Fibroblast of skin of left biceps (primary cell): ENCODE measurements around the gene MYO5A.

Source experiments
- DNase-seq, 2 experiments: peaks; one replicate each; pipeline ENCODE4 v3.0.0-alpha.2; 2013; ENCODE audit warnings: low read depth in 2 of 2

MYO5A gene

DNA sequence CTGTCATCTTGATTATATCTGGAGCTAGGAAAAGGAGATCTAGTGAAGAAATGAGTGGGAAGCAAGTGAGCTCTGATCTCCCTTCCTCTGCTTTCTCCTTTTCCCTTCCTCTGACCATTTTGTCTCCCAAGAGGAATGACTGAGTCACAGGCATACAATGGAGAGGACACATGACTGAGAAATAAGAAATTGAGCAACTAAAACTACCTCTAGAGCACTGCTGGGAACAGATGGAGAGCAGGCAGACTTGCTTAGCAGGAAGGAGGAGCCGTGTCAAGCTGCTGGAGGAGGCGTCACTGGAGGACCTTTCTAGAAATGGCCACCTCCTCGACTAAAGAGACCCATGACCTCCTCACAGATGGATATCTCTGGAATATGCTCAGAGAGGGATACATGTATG, 166.2 kb downstream of the MYO5A start:
- DNase-seq = peak in 1 of 2 experiments; percentile 12

DNA sequence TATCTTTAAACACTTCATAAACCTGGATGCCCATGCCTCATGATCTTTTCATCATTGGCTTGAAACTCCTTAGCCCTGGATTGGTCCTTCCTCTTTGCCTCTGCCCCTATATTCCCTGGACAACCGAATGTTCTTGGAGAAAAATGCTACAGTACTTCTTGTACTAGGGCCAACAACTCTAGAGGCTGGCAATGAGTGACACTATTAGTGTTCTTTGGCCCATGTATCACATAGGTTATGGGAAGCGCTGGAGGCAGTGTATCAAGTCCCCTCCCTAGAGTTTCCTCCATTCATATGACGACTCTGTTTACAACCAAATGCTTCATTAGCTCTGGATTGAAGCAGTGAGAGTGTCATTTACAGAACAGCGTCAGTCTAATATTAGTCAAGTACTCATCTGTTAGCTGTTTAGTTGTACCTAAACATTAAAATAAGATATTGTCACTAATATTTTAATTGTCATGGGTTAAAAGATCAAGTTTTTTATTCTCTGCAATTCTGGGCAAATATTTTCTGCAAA, 166.6 kb downstream of the MYO5A start:
- DNase-seq = no peak

- no peak for DNase-seq
These were observed 167.2 kb downstream of the MYO5A start for GRCh38 chr15:52361494-52361893.

DNA sequence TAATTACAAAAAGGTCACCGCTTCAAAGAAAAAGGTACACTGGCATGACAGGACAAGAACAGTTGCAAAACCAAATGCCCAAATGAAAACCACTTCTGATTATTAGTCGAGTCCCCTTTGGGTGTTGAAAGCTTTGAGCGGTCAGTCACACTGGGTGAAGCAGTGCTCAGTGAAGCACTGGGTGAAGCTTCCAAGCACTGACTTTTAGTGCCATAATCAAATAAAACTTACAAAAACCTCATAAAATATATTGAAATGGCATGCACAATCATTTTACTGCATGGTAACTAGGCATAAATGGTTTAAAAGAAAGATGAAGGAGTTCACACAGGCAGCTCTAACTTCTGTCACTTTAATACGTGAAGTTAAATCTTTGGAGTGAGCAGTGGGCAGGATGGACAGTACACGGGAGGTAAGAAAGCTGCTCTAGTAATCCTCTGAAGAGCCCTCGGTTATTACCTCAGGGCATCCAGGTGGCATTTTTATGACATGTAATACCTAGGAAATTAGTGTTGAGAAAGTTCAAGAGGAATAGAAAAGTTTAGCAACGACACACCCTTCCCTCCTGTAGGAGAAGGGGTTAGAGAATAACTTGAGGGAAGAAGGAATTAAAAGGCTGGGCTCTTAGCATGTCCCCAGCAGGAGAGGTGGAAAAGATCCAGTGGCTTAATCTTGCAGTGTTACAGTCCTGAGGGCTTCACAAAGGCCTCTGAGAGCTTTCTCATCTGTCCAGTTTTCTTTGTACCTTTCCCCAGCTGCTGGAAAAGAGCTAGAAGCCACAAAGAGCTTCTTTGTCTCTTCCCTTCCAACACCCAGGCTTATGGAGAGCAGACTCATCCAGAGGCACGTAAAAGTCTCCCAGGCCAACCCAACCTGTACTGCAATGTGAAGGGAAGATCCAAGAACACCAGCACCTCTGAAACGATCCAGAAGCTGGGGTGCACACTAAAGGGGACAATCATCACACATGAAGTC, 168.2 kb downstream of the MYO5A start:
- no peak for DNase-seq

DNA sequence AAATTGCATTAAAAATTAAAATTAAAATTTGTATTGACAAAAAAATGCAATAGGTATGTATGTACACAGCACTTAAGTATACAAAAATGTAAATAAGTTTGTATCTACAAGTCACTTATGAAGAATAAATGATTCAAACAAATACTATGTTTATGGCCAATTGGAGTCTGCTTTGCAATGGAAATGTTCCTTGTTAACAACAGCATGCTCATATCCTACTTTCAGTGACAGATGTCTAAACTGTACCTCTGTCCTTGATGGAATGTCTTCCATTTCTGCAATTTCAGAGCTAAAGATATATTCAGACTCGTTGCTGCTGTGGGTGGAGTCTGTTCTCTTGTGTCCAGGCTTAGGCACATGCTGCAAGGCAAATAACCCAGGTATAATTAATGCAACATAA, 169.0 kb downstream of the MYO5A start:
- DNase-seq = no peak

GRCh38 chr15:52357949-52358348, 170.7 kb downstream of the MYO5A start:
- no peak for DNase-seq

- DNase-seq = no peak
These were observed 176.6 kb downstream of the MYO5A start for GRCh38 chr15:52352086-52352485.

DNA sequence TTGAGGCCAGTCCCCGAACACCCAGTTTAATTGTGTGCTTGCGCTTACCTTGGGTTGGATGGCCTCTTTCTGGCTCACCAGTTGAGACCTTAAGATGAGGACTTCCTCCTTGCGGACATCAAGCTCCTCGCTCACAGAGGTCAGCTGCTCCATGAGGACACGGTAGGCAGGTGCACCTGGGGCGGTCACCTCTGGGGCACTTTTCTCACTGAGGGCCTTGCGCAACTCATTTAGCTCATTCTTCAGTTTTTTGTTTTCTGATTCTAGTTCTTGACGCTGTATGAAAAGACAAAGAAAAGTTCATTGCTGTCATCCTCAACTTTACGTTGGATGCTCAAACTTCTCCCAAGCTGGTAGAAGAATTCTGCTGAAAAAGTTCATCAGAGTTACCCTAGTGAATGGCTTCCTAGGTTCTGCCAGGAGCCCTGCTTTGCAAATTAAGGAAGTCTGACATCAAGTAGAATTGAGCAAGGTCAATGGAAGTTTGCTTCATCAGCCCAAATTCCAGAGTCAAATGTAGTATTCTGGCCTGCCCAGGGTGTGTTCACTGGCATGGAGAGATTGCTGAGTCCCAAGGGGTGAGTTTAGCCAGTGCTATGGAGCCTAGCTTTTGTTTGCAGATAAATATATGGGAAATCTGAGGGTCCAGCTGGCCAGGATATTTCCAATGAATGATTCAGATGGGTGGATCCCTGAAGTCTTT, 177.3 kb downstream of the MYO5A start:
- DNase-seq = no peak

DNA sequence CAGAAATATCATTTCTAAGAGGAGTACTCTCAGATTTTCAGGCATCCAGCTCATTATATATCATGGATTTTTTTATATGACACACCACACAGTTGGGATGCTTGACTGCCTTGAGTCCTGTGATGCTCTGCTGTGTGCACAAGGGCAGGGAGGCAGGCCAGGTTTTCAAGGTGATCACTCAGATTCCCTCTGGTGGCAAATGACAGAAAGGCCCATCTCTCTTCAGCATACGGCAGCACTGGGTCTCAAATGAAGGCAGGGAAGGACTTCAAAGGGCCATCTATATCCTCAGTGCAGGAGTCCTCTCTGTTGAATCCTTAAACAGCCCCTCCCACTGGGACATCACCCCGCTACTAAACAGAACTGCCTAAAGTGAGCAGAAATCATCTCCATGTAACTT, 178.3 kb downstream of the MYO5A start:
- DNase-seq = no peak

- DNase-seq = peak; percentile 39 to 44
These were observed 179.5 kb downstream of the MYO5A start for GRCh38 chr15:52349052-52349700.

DNA sequence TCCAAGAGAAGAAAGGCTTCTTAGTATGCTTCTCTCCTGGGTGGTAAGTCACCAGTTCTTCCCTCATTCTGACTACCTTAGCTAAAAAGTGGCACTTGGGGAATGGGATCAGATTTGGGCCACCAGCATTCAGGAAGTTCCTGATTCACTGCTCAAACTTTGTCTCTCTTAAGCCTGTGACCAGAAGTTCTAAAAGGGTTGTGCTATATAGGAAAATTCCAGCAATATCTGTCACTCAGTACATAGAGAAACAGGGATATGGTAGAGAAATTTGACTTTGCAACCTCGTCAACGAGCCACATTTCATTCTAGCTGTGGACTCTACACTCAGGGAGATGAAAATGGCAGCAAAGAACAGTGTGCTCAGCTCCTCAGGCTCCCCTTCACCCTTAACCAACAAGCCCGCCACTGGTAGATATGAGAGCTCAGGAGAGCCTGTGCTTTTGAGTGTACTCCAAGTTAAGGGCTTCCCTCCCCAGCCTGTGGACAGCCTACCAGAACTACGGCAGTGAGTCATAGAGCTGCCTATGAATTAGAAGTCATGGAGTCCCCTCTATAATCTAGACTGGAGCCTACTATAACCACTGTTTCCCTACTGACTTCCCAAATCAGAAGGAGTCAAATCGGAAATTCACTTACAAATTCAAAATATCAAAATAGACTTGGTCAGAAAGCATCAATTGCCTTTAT, 180.5 kb downstream of the MYO5A start:
- DNase-seq = no peak

- no peak for DNase-seq
These were observed 184.1 kb downstream of the MYO5A start for GRCh38 chr15:52344592-52344991.

GRCh38 chr15:52343831-52344230, 184.8 kb downstream of the MYO5A start:
- DNase-seq = no peak

DNA sequence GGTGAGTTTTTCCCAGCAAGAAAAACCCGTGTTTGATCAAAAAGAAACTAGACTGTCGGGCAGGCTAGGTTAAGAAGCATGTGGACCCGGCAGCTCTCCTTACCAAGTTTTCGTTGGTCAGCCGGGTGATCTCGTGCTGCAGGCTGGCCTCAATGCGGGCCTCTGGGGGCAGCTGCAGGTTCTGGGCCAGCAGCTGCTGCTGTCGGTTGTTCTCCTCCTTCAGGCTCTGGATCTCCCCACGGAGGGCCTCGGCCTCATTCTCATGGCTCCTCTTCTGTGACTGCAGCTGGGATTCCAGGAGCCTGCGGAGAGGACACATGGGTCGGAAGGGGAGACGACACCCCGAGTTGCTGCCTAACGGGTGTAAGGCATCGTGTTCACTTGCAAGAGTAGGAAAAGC, 188.6 kb downstream of the MYO5A start:
- DNase-seq = no peak

GRCh38 chr15:52338891-52339290, 189.8 kb downstream of the MYO5A start:
- DNase-seq = no peak

GRCh38 chr15:52338058-52338457, 190.6 kb downstream of the MYO5A start:
- no peak for DNase-seq

- peak in 1 of 2 experiments; percentile 24 for DNase-seq
These were observed 191.4 kb downstream of the MYO5A start for GRCh38 chr15:52337198-52337853.

DNA sequence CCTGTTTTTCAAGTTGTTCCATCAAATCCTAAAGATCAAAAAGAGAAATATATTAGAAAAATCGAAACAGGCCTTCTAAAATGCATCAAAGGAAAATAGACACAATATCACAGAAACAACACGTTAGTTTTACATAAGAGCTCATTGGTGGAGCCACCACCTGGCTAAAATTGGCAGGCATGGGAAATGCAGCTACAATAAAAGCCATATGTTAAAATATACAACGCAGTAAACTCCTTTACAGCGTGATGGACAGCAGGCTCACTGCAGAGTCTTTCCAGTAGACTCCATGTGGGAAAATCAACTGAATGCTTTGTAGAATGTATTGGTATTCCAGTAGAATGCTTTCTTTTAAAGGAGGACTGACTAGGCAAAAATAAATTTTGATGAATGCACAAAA, 192.2 kb downstream of the MYO5A start:
- no peak for DNase-seq

- DNase-seq = no peak
These were observed 194.1 kb downstream of the MYO5A start for GRCh38 chr15:52334491-52335160.

DNA sequence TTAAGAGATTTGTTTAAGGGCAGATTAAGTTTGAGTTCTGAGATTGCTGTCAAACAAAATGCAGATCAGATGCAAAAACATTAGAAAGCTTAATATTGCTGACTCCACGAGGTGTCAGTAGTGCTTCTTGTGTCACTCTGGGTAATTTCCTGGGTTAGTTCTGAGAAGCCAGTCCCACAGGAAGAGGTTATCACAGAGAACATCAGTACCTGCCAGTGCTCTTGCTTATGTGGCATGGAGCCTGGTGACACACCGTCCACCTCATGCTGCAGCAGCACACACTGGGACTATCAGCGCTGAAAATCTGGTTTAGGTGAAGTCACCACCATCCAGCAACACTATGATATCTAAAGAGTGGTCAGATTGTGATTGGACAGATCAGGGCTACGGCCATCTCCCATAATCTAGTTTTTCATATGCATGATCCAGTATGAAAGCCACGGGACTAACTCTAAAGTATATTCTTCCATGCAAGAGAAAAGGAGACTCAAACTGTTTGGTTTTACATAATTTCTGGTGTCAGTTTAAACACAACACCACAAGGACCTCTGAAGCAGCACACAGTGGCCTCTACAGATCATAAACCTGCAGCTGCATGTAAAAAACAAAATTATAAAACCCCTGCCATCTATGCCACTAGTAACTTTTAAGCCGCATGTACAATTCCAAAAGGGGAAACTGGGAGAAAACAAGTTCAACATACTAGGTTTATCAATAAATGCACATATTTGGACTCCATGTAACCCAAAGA, 197.0 kb downstream of the MYO5A start:
- no peak for DNase-seq
